K562 (cell line): ENCODE data around the gene TFPT.
A peak's percentile ranks its signal among the peaks of the same experiment; 100 is the strongest.

ENCODE experiments used
- ARID2 ChIP-seq: fragments of 450-650 bp; IDR thresholded peaks from 2 replicates; pipeline ENCODE4 v1.6.1; 2017; ENCODE audit warnings: antibody characterized with exemption, mild to moderate bottlenecking
- CHD2 ChIP-seq: IDR thresholded peaks from 2 replicates; pipeline ENCODE4 v1.6.1; 2011; ENCODE audit warnings: low read depth, low read length
- CTCF ChIP-seq, 3 experiments: IDR thresholded peaks in 2 of 3; conservative IDR thresholded peaks in 1 of 3; 2 replicates each; pipeline ENCODE4 v1.5.1; 2011 to 2012; ENCODE audit warnings: low read length in 3 of 3, mild to moderate bottlenecking in 3 of 3, control low read depth in 2 of 3, improper control_type of control experiment in 1 of 3, inconsistent platforms in 1 of 3, low read depth in 1 of 3, mixed read lengths in 1 of 3, moderate library complexity in 1 of 3; ENCODE audit not compliant: insufficient read depth in 2 of 3
- EP300 ChIP-seq: IDR thresholded peaks from 2 replicates; pipeline ENCODE4 v1.6.1; 2012; ENCODE audit warnings: low read length, improper control_type of control experiment
- EZH2 ChIP-seq: IDR thresholded peaks from 2 replicates; pipeline ENCODE4 v1.6.1; 2012; ENCODE audit warnings: low read depth, mild to moderate bottlenecking, inconsistent platforms, low read length, borderline replicate concordance
- IRF1 ChIP-seq: sonication (generic); formaldehyde crosslinking; IDR thresholded peaks from 2 replicates; pipeline ENCODE4 v1.8.0; 2022; ENCODE audit warnings: missing genetic modification reagents, mild to moderate bottlenecking, borderline replicate concordance
- JUND ChIP-seq, 2 experiments: IDR thresholded peaks; 2 replicates in 1 of 2; 3 replicates in 1 of 2; pipeline ENCODE4 v1.6.1; 2011; ENCODE audit warnings: borderline replicate concordance in 2 of 2, low read depth in 2 of 2, low read length in 2 of 2, improper control_type of control experiment in 1 of 2, missing biosample characterization in 1 of 2, missing genetic modification characterization in 1 of 2, missing genetic modification reagents in 1 of 2
- MYC ChIP-seq, 2 experiments: fragments of 250-450 bp in 1 of 2; sonication (Bioruptor Pico) in 1 of 2; IDR thresholded peaks; 2 replicates each; pipeline versions ENCODE4 v1.5.1 to v1.6.1; 2012 to 2021; ENCODE audit warnings: low read depth in 2 of 2, borderline replicate concordance in 1 of 2, improper control_type of control experiment in 1 of 2, low read length in 1 of 2, mild to moderate bottlenecking in 1 of 2, moderate library complexity in 1 of 2
- PKNOX1 ChIP-seq: fragments of 450-650 bp; IDR thresholded peaks from 2 replicates; pipeline ENCODE4 v1.6.1; 2016
- POLR2G ChIP-seq: fragments of 200-400 bp; formaldehyde crosslinking; IDR thresholded peaks from 2 replicates; pipeline ENCODE4 v1.6.1; 2017; ENCODE audit warnings: low read depth, mild to moderate bottlenecking, antibody characterized with exemption, low read length, moderate library complexity
- TAF7 ChIP-seq: fragments of 450-650 bp; IDR thresholded peaks from 2 replicates; pipeline ENCODE4 v1.6.1; 2016; ENCODE audit warnings: missing genetic modification characterization, missing compliant biosample characterization
- TFAP4 ChIP-seq: sonication (generic); formaldehyde crosslinking; IDR thresholded peaks from 2 replicates; pipeline ENCODE4 v1.8.0; 2022; ENCODE audit warnings: missing genetic modification reagents, mild to moderate bottlenecking, moderate library complexity, borderline replicate concordance
- ZBED1 ChIP-seq: IDR thresholded peaks from 2 replicates; pipeline ENCODE4 v1.6.1; 2014

GRCh38 chr19:54109651-54110050, 5.8 kb downstream of the TFPT start:
- TF ChIP-seq TFAP4 (CRISPR knock-in tag) = no peak
- no peak for TF ChIP-seq EP300
- no peak for TF ChIP-seq IRF1 (CRISPR knock-in tag)
- no peak for TF ChIP-seq CTCF (IDR thresholded peaks at IDR 0.05 in 2 of 3, conservative IDR thresholded peaks at IDR 0.05 in 1 of 3; ENCODE audit: insufficient read depth in 2 of 3, low read depth in 1 of 3, low read length in 3 of 3)
- no peak for TF ChIP-seq PKNOX1
- no peak for TF ChIP-seq MYC (IDR thresholded peaks at IDR 0.05; ENCODE audit: low read depth, low read length)
- no peak for TF ChIP-seq MYC (CRISPR knock-in tag; IDR thresholded peaks at IDR 0.05; ENCODE audit: borderline replicate concordance, low read depth)
- no peak for TF ChIP-seq ARID2
- no peak for TF ChIP-seq CHD2
- no peak for TF ChIP-seq JUND (IDR thresholded peaks at IDR 0.05; ENCODE audit: borderline replicate concordance, low read depth, low read length)
- no peak for TF ChIP-seq JUND (tag; IDR thresholded peaks at IDR 0.05; ENCODE audit: borderline replicate concordance, low read depth, low read length)
- peak; percentile 52; the same call in 1 of the 2 replicates for TF ChIP-seq POLR2G
- no peak for TF ChIP-seq EZH2
- TF ChIP-seq ZBED1 = no peak
- TF ChIP-seq TAF7 = no peak
